ENCODE measurements around the gene RAX. TPM values are rescaled to one million over a fixed set of nuclear protein-coding genes. Genes with fewer than 3 reads are reported as not detected.
"Not testable (repeated sequence)": the region's sequence is repeated elsewhere in the genome, so short reads cannot be mapped to it uniquely, and the experiment has no call there.

Gene RAX
- total and polyA plus RNA-seq, 2 of the 8 experiments (the other 6 are each of a cell fraction or from before 2014, with no cell fraction given): 0.12 to 0.52 TPM

- H3K79me1 ChIP-seq (ENCODE audit: low read depth, low read length); H3K18ac ChIP-seq (ENCODE audit: extremely low read depth, low read length); H2AFZ ChIP-seq (ENCODE audit: low read length); H3K27ac ChIP-seq (ENCODE audit: low read depth, low read length); H3K56ac ChIP-seq (replicated peaks; ENCODE audit: insufficient read length, low read depth, low read length); DNase-seq (ENCODE audit: low read depth in 1 of 2, low spot score in 2 of 2); H3K9ac ChIP-seq (replicated peaks in 1 of 4; ENCODE audit: extremely low read depth in 1 of 4, low read depth in 3 of 4, low read length in 3 of 4); H3K4me3 ChIP-seq (ENCODE audit: extremely low read depth in 1 of 4, insufficient read depth in 2 of 4, low read depth in 3 of 4, low read length in 4 of 4); H2BK20ac ChIP-seq (ENCODE audit: low read length); H4K91ac ChIP-seq (replicated peaks; ENCODE audit: insufficient read length, low read length); H3K36me3 ChIP-seq (ENCODE audit: control insufficient read depth in 2 of 4, insufficient read depth in 4 of 4, low read length in 3 of 4); H2AK5ac ChIP-seq (ENCODE audit: low read depth, low read length); H3K4ac ChIP-seq (replicated peaks; ENCODE audit: insufficient read length, low read depth, low read length); H4K8ac ChIP-seq (ENCODE audit: extremely low read depth, insufficient read depth, low read length); H3K9me3 ChIP-seq (ENCODE audit: insufficient read depth in 2 of 2, low read depth in 1 of 2, low read length in 1 of 2); H2BK5ac ChIP-seq (ENCODE audit: low read depth, low read length); H3K23me2 ChIP-seq (ENCODE audit: low read depth, low read length); H3K23ac ChIP-seq (ENCODE audit: insufficient read length); H2BK15ac ChIP-seq (ENCODE audit: low read length); FAIRE-seq; POLR2A ChIA-PET (ENCODE audit: partially characterized antibody); H3K14ac ChIP-seq (ENCODE audit: insufficient read length); H3K4me2 ChIP-seq (ENCODE audit: insufficient read depth in 1 of 2, low read depth in 2 of 2, low read length in 2 of 2); H4K5ac ChIP-seq (ENCODE audit: insufficient read length, low read depth, low read length); H2BK12ac ChIP-seq (ENCODE audit: low read depth, low read length); H3K79me2 ChIP-seq (ENCODE audit: control insufficient read depth in 1 of 2, insufficient read depth in 2 of 2, low read length in 2 of 2); H2BK120ac ChIP-seq (replicated peaks; ENCODE audit: low read depth, low read length): not testable (repeated sequence)
- peaks cover 0 to 23% (median 12%) of the 10 kb centered on the region in 4 experiments; a peak in 6 of 7 replicates for H3K4me1 ChIP-seq (replicated peaks in 1 of 4; ENCODE audit: control insufficient read depth in 3 of 4, insufficient read depth in 4 of 4, low read length in 3 of 4)
- CTCF ChIA-PET (ENCODE audit: partially characterized antibody): interaction anchor here (3.4 to 15.5 kb wide), 2 partner anchors 12 to 13 kb away, joined by 36 to 129 read pairs; partner anchors contain the start of gene RAX
- peaks cover 3 to 14% of the 10 kb centered on the region in 2 experiments for H4K20me1 ChIP-seq (replicated peaks in 1 of 2; ENCODE audit: control insufficient read depth in 1 of 2, insufficient read depth in 2 of 2, low read length in 2 of 2)
- WGBS, 2 experiments (ENCODE audit: extremely low coverage in 1 of 2, insufficient coverage in 1 of 2, insufficient read length in 1 of 2, insufficient replicate concordance in 2 of 2, low coverage in 1 of 2, low lambda C conversion rate in 2 of 2, missing lambda C conversion rate in 1 of 2): 81% methylated on average over 2 of the region's 2 CpGs; no CpG with 5 or more reads in 1 of the 2 experiments
- H3K27me3 ChIP-seq (replicated peaks in 1 of 4; ENCODE audit: control insufficient read depth in 3 of 4, extremely low read depth in 1 of 4, insufficient read depth in 3 of 4, low read length in 3 of 4): peaks cover 39 to 50% (median 49%) of the 10 kb centered on the region in 4 experiments
Measured at GRCh38 chr18:59262243-59262642, 11.0 kb downstream of the RAX start.

GRCh38 chr18:59261842-59262241 is 11.4 kb downstream of the RAX start:
- CTCF ChIA-PET (ENCODE audit: partially characterized antibody); H2BK20ac ChIP-seq (ENCODE audit: low read length); FAIRE-seq; H4K8ac ChIP-seq (ENCODE audit: extremely low read depth, insufficient read depth, low read length); H2AK5ac ChIP-seq (ENCODE audit: low read depth, low read length); H2BK5ac ChIP-seq (ENCODE audit: low read depth, low read length); H3K23me2 ChIP-seq (ENCODE audit: low read depth, low read length); H3K14ac ChIP-seq (ENCODE audit: insufficient read length); H2AFZ ChIP-seq (ENCODE audit: low read length); DNase-seq (ENCODE audit: low read depth in 1 of 2, low spot score in 2 of 2); H2BK120ac ChIP-seq (replicated peaks; ENCODE audit: low read depth, low read length); POLR2A ChIA-PET (ENCODE audit: partially characterized antibody); H4K5ac ChIP-seq (ENCODE audit: insufficient read length, low read depth, low read length); H3K79me2 ChIP-seq (ENCODE audit: control insufficient read depth in 1 of 2, insufficient read depth in 2 of 2, low read length in 2 of 2); H3K56ac ChIP-seq (replicated peaks; ENCODE audit: insufficient read length, low read depth, low read length); H3K79me1 ChIP-seq (ENCODE audit: low read depth, low read length); H3K9ac ChIP-seq (replicated peaks in 1 of 4; ENCODE audit: extremely low read depth in 1 of 4, low read depth in 3 of 4, low read length in 3 of 4); H2BK12ac ChIP-seq (ENCODE audit: low read depth, low read length); H3K27ac ChIP-seq (ENCODE audit: low read depth, low read length); H3K18ac ChIP-seq (ENCODE audit: extremely low read depth, low read length); H3K4me3 ChIP-seq (ENCODE audit: extremely low read depth in 1 of 4, insufficient read depth in 2 of 4, low read depth in 3 of 4, low read length in 4 of 4); H3K4ac ChIP-seq (replicated peaks; ENCODE audit: insufficient read length, low read depth, low read length); H3K23ac ChIP-seq (ENCODE audit: insufficient read length); H3K36me3 ChIP-seq (ENCODE audit: control insufficient read depth in 2 of 4, insufficient read depth in 4 of 4, low read length in 3 of 4); H3K4me2 ChIP-seq (ENCODE audit: insufficient read depth in 1 of 2, low read depth in 2 of 2, low read length in 2 of 2); H2BK15ac ChIP-seq (ENCODE audit: low read length); H4K91ac ChIP-seq (replicated peaks; ENCODE audit: insufficient read length, low read length); H3K9me3 ChIP-seq (ENCODE audit: insufficient read depth in 2 of 2, low read depth in 1 of 2, low read length in 1 of 2): not testable (repeated sequence)
- 86% methylated on average over 3 of the region's 3 CpGs; no CpG with 5 or more reads in 1 of the 2 experiments for WGBS, 2 experiments (ENCODE audit: extremely low coverage in 1 of 2, insufficient coverage in 1 of 2, insufficient read length in 1 of 2, insufficient replicate concordance in 2 of 2, low coverage in 1 of 2, low lambda C conversion rate in 2 of 2, missing lambda C conversion rate in 1 of 2)
- peaks cover 35 to 46% (median 45%) of the 10 kb centered on the region in 4 experiments for H3K27me3 ChIP-seq (replicated peaks in 1 of 4; ENCODE audit: control insufficient read depth in 3 of 4, extremely low read depth in 1 of 4, insufficient read depth in 3 of 4, low read length in 3 of 4)
- peaks cover 3 to 11% of the 10 kb centered on the region in 2 experiments for H4K20me1 ChIP-seq (replicated peaks in 1 of 2; ENCODE audit: control insufficient read depth in 1 of 2, insufficient read depth in 2 of 2, low read length in 2 of 2)
- peaks cover 0 to 23% (median 12%) of the 10 kb centered on the region in 4 experiments; a peak in 6 of 7 replicates for H3K4me1 ChIP-seq (replicated peaks in 1 of 4; ENCODE audit: control insufficient read depth in 3 of 4, insufficient read depth in 4 of 4, low read length in 3 of 4)
